HEK293 (cell line): Measurements from ENCODE around the gene PC.

ENCODE experiments used
- CTCF ChIA-PET: fragments of 350-600 bp; formaldehyde crosslinking; extraction: SDS; loops from one replicate; lab custom pipeline; 2021; ENCODE audit warnings: antibody characterized with exemption; lab: Yijun Ruan, JAX
- POLR2A ChIA-PET: fragments of 300-600 bp; formaldehyde crosslinking; extraction: SDS; loops from one replicate; lab custom pipeline; 2020; ENCODE audit warnings: antibody characterized with exemption, inconsistent platforms; lab: Yijun Ruan, JAX
- H3K27ac ChIP-seq: fragments of 200-500 bp; sonication (Bioruptor generic); 2 replicates; pipeline ENCODE4 v1.5.1; 2014; ENCODE audit warnings: low read depth, low read length, control low read depth, inconsistent platforms; ENCODE audit errors: extremely low read depth
- H3K36me3 ChIP-seq, 2 experiments: fragments of 200-500 bp in 1 of 2; sonication (Bioruptor generic) in 1 of 2; 1 replicate in 1 of 2; 2 replicates in 1 of 2; pipeline ENCODE4 v1.5.1; 2014 to 2017; ENCODE audit warnings: inconsistent platforms in 2 of 2, low read length in 2 of 2; ENCODE audit not compliant: control insufficient read depth in 2 of 2, insufficient read depth in 1 of 2
- H3K4me1 ChIP-seq: fragments of 200-500 bp; sonication (Bioruptor generic); 2 replicates; pipeline ENCODE4 v1.5.1; 2014; ENCODE audit warnings: mild to moderate bottlenecking, low read length, inconsistent platforms; ENCODE audit not compliant: control insufficient read depth, insufficient read depth
- H3K4me3 ChIP-seq: 2 replicates; pipeline ENCODE4 v1.5.1; 2011; ENCODE audit warnings: low read depth, mild to moderate bottlenecking, control low read depth, low read length, moderate library complexity
- H3K9me3 ChIP-seq: fragments of 200-500 bp; sonication (Bioruptor generic); 2 replicates; pipeline ENCODE4 v1.5.1; 2014; ENCODE audit warnings: low read depth, low read length, inconsistent platforms; ENCODE audit not compliant: control insufficient read depth, insufficient read depth
- IKZF3 ChIP-seq: fragments of 450-650 bp; IDR thresholded peaks from 2 replicates; pipeline ENCODE4 v1.5.0; 2018; ENCODE audit warnings: missing biosample characterization, mild to moderate bottlenecking, missing genetic modification characterization, moderate library complexity
- KLF16 ChIP-seq: fragments of 450-650 bp; formaldehyde crosslinking; IDR thresholded peaks from 2 replicates; pipeline ENCODE4 v1.5.1; 2017; ENCODE audit warnings: missing biosample characterization, missing genetic modification characterization
- MYNN ChIP-seq: fragments of 450-650 bp; formaldehyde crosslinking; IDR thresholded peaks from 2 replicates; pipeline ENCODE4 v1.5.1; 2016; ENCODE audit warnings: missing biosample characterization, missing genetic modification characterization, borderline replicate concordance
- SP2 ChIP-seq: fragments of 450-650 bp; formaldehyde crosslinking; IDR thresholded peaks from 2 replicates; pipeline ENCODE4 v1.5.1; 2016; ENCODE audit warnings: missing biosample characterization, missing genetic modification characterization
- YY1 ChIP-seq: fragments of 450-650 bp; formaldehyde crosslinking; IDR thresholded peaks from 2 replicates; pipeline ENCODE4 v1.5.1; 2018; ENCODE audit warnings: missing biosample characterization, missing genetic modification characterization
- YY2 ChIP-seq: fragments of 450-650 bp; formaldehyde crosslinking; IDR thresholded peaks from 2 replicates; pipeline ENCODE4 v1.5.1; 2016; ENCODE audit warnings: missing biosample characterization, missing genetic modification characterization
- ZBTB17 ChIP-seq: fragments of 450-650 bp; formaldehyde crosslinking; IDR thresholded peaks from 2 replicates; pipeline ENCODE4 v1.5.1; 2016; ENCODE audit warnings: missing biosample characterization, missing genetic modification characterization
- ZBTB8A ChIP-seq: fragments of 450-650 bp; formaldehyde crosslinking; IDR thresholded peaks from 2 replicates; pipeline ENCODE4 v1.5.1; 2016; ENCODE audit warnings: missing biosample characterization, missing genetic modification characterization
- ZFP3 ChIP-seq: fragments of 450-650 bp; formaldehyde crosslinking; IDR thresholded peaks from 2 replicates; pipeline ENCODE4 v1.5.1; 2016; ENCODE audit warnings: low read depth, missing biosample characterization, missing genetic modification characterization
- ZIC2 ChIP-seq: fragments of 450-650 bp; formaldehyde crosslinking; IDR thresholded peaks from 2 replicates; pipeline ENCODE4 v1.5.1; 2016; ENCODE audit warnings: missing biosample characterization, missing genetic modification characterization
- ZNF155 ChIP-seq: fragments of 450-650 bp; formaldehyde crosslinking; IDR thresholded peaks from 2 replicates; pipeline ENCODE4 v1.5.1; 2016; ENCODE audit warnings: missing biosample characterization, missing genetic modification characterization
- ZNF169 ChIP-seq: fragments of 450-650 bp; formaldehyde crosslinking; IDR thresholded peaks from 2 replicates; pipeline ENCODE4 v1.5.1; 2016; ENCODE audit warnings: missing biosample characterization, missing genetic modification characterization
- ZNF350 ChIP-seq: fragments of 450-650 bp; formaldehyde crosslinking; IDR thresholded peaks from 2 replicates; pipeline ENCODE4 v1.5.0; 2017; ENCODE audit warnings: missing biosample characterization, mild to moderate bottlenecking, missing genetic modification characterization
- ZNF37A ChIP-seq: fragments of 450-650 bp; IDR thresholded peaks from 2 replicates; pipeline ENCODE4 v1.5.1; 2018; ENCODE audit warnings: missing biosample characterization, missing genetic modification characterization
- ZNF416 ChIP-seq: fragments of 450-650 bp; formaldehyde crosslinking; IDR thresholded peaks from 2 replicates; pipeline ENCODE4 v1.5.1; 2016; ENCODE audit warnings: missing biosample characterization, missing genetic modification characterization
- ZNF423 ChIP-seq: fragments of 450-650 bp; formaldehyde crosslinking; IDR thresholded peaks from 2 replicates; pipeline ENCODE4 v1.5.1; 2016; ENCODE audit warnings: missing biosample characterization, missing genetic modification characterization
- ZNF501 ChIP-seq: fragments of 450-650 bp; formaldehyde crosslinking; IDR thresholded peaks from 2 replicates; pipeline ENCODE4 v1.5.1; 2016; ENCODE audit warnings: missing biosample characterization, missing genetic modification characterization
- ZNF561 ChIP-seq: fragments of 450-650 bp; IDR thresholded peaks from 2 replicates; pipeline ENCODE4 v1.5.1; 2018; ENCODE audit warnings: missing biosample characterization, missing genetic modification characterization, borderline replicate concordance
- ZNF654 ChIP-seq: fragments of 450-650 bp; formaldehyde crosslinking; IDR thresholded peaks from 2 replicates; pipeline ENCODE4 v1.5.1; 2016; ENCODE audit warnings: low read depth, missing biosample characterization, missing genetic modification characterization
- ZNF664 ChIP-seq: fragments of 450-650 bp; formaldehyde crosslinking; IDR thresholded peaks from 2 replicates; pipeline ENCODE4 v1.5.1; 2016; ENCODE audit warnings: missing biosample characterization, missing genetic modification characterization
- ZNF670 ChIP-seq: fragments of 450-650 bp; formaldehyde crosslinking; IDR thresholded peaks from 2 replicates; pipeline ENCODE4 v1.5.1; 2016; ENCODE audit warnings: missing biosample characterization, missing genetic modification characterization, low read depth
- ZNF701 ChIP-seq: fragments of 450-650 bp; formaldehyde crosslinking; IDR thresholded peaks from 2 replicates; pipeline ENCODE4 v1.5.1; 2016; ENCODE audit warnings: missing biosample characterization, missing genetic modification characterization
- ZNF747 ChIP-seq: fragments of 450-650 bp; formaldehyde crosslinking; IDR thresholded peaks from 2 replicates; pipeline ENCODE4 v1.5.1; 2016; ENCODE audit warnings: missing biosample characterization, missing genetic modification characterization
- ZNF776 ChIP-seq: fragments of 450-650 bp; formaldehyde crosslinking; IDR thresholded peaks from 2 replicates; pipeline ENCODE4 v1.5.0; 2017; ENCODE audit warnings: missing biosample characterization, missing genetic modification characterization, borderline replicate concordance
- TF ChIP-seq, protein P1 (sequence below): fragments of 450-650 bp; formaldehyde crosslinking; IDR thresholded peaks from 2 replicates; pipeline ENCODE4 v1.5.1; 2016; ENCODE audit warnings: missing biosample characterization, missing genetic modification characterization
- TF ChIP-seq, protein P2 (sequence below): fragments of 450-650 bp; formaldehyde crosslinking; IDR thresholded peaks from 2 replicates; pipeline ENCODE4 v1.5.1; 2017; ENCODE audit warnings: missing biosample characterization, missing genetic modification characterization
- TF ChIP-seq, protein P3 (sequence below): fragments of 450-650 bp; formaldehyde crosslinking; IDR thresholded peaks from 2 replicates; pipeline ENCODE4 v1.5.1; 2017; ENCODE audit warnings: missing biosample characterization, missing genetic modification characterization
- TF ChIP-seq, protein P4 (sequence below): fragments of 450-650 bp; formaldehyde crosslinking; IDR thresholded peaks from 2 replicates; pipeline ENCODE4 v1.5.1; 2016; ENCODE audit warnings: missing biosample characterization, missing genetic modification characterization

Gene PC

DNA sequence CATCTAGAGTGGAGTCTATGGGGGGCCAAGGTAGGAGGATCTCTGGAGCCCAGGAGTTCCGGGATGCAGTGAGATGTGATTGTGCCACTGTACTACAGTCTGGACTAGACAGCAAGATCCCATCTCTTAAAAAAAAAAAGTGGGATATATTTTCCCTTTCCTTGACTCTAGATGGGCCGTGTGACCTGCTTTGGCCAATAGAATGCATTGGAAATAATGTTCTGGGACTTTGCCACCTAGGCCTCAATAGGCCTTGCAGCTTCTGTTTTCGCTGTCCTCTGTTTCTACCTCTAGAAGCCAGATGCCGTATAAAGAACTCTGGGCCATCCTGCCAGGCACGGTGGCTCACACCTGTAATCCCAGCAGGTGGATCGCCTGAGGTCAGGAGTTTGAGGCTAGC, 20.5 kb upstream of the PC start:
- TF ChIP-seq IKZF3 (tag by site-specific recombination) = no peak
- TF ChIP-seq SP2 = no peak
- TF ChIP-seq, protein P1, sequence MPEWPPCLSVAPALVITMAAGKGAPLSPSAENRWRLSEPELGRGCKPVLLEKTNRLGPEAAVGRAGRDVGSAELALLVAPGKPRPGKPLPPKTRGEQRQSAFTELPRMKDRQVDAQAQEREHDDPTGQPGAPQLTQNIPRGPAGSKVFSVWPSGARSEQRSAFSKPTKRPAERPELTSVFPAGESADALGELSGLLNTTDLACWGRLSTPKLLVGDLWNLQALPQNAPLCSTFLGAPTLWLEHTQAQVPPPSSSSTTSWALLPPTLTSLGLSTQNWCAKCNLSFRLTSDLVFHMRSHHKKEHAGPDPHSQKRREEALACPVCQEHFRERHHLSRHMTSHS = no peak
- TF ChIP-seq ZNF664 = no peak
- TF ChIP-seq ZNF747 (tag by site-specific recombination) = no peak
- TF ChIP-seq, protein P2, sequence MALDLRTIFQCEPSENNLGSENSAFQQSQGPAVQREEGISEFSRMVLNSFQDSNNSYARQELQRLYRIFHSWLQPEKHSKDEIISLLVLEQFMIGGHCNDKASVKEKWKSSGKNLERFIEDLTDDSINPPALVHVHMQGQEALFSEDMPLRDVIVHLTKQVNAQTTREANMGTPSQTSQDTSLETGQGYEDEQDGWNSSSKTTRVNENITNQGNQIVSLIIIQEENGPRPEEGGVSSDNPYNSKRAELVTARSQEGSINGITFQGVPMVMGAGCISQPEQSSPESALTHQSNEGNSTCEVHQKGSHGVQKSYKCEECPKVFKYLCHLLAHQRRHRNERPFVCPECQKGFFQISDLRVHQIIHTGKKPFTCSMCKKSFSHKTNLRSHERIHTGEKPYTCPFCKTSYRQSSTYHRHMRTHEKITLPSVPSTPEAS (tag by site-specific recombination) = no peak
- no peak for TF ChIP-seq ZBTB8A
- no peak for TF ChIP-seq ZNF670 (tag by site-specific recombination)
- TF ChIP-seq ZBTB17 = no peak
- no peak for TF ChIP-seq ZNF701 (tag by site-specific recombination)
- TF ChIP-seq ZNF37A = no peak
- Histone ChIP-seq H3K9me3 (no peaks in the 10 kb centered on the region), H3K36me3 (no peaks in the 10 kb centered on the region), H3K27ac (no peak overlapping the region), H3K4me3 (no peak overlapping the region), H3K4me1 (no peaks in the 10 kb centered on the region)
- CTCF ChIA-PET = interaction anchor here (1.1 kb wide), 2 partner anchors 8 to 10 kb away, joined by 3 to 5 read pairs; no protein-coding TSS in a partner anchor
- POLR2A ChIA-PET = interaction anchor here (0.7 kb wide), 1 partner anchor 288 kb away, joined by 10 read pairs; no protein-coding TSS in a partner anchor

DNA sequence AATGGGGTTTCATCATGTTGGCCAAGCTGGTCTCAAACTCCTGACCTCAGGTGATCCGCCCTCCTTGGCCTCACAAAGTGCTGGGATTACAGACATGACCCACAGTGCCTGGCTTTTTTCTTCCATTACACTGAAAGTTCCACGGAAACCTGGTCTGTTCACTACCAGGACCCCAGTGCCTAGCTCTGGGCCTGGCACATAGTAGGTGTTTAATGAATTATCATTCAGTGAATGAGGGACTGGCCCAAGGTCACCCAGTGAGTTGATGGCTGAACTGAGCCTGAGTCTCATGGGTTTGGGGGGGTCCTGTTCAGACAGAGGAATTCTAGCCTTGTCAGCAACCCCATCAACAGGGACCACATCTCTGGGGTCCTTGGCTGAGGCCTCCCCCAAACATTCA, 20.0 kb upstream of the PC start:
- TF ChIP-seq, protein P3, sequence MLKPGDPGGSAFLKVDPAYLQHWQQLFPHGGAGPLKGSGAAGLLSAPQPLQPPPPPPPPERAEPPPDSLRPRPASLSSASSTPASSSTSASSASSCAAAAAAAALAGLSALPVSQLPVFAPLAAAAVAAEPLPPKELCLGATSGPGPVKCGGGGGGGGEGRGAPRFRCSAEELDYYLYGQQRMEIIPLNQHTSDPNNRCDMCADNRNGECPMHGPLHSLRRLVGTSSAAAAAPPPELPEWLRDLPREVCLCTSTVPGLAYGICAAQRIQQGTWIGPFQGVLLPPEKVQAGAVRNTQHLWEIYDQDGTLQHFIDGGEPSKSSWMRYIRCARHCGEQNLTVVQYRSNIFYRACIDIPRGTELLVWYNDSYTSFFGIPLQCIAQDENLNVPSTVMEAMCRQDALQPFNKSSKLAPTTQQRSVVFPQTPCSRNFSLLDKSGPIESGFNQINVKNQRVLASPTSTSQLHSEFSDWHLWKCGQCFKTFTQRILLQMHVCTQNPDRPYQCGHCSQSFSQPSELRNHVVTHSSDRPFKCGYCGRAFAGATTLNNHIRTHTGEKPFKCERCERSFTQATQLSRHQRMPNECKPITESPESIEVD = no peak
- TF ChIP-seq ZFP3 = no peak
- no peak for TF ChIP-seq KLF16
- TF ChIP-seq ZNF423 (tag by site-specific recombination) = no peak
- no peak for TF ChIP-seq ZNF169 (tag by site-specific recombination)
- TF ChIP-seq ZNF501 (tag by site-specific recombination) = no peak
- TF ChIP-seq YY1 (tag by site-specific recombination) = no peak
- no peak for TF ChIP-seq MYNN (tag by site-specific recombination)
- Histone ChIP-seq H3K27ac (no peak overlapping the region), H3K4me3 (no peak overlapping the region), H3K36me3 (no peaks in the 10 kb centered on the region), H3K9me3 (no peaks in the 10 kb centered on the region), H3K4me1 (no peaks in the 10 kb centered on the region)
- POLR2A ChIA-PET = no interaction called here
- CTCF ChIA-PET = interaction anchor here (1.1 to 1.3 kb wide), 4 partner anchors 9 to 136 kb away, joined by 3 to 5 read pairs (median 4); no protein-coding TSS in a partner anchor

DNA sequence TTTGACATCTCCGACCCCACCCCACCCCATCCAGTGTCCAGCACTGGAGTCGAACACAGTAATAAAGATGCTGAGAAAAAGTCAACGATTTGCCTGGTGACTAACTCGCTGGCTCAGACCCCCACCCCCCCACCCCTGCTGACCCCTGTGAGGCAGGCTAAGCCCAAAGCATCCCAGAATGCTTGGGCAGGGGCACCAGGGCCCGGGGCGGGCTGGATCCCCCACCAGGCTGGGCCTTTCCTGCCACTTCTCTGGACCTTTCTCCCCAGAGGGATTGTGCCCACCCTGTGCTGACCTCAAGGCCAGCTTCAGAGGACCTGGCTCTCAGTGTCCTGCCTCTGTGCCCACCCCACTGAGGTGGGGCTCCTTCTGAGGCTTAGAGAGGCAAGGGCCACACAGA, 18.7 kb upstream of the PC start:
- TF ChIP-seq ZNF155 (tag by site-specific recombination) (no peak), ZNF416 (tag by site-specific recombination) (no peak), ZIC2 (tag by site-specific recombination) (no peak), ZNF776 (tag by site-specific recombination) (no peak), YY2 (tag by site-specific recombination) (no peak), ZNF654 (no peak), ZNF350 (tag by site-specific recombination) (no peak), ZNF747 (tag by site-specific recombination) (no peak), ZNF561 (tag by site-specific recombination) (no peak)
- TF ChIP-seq, protein P4, sequence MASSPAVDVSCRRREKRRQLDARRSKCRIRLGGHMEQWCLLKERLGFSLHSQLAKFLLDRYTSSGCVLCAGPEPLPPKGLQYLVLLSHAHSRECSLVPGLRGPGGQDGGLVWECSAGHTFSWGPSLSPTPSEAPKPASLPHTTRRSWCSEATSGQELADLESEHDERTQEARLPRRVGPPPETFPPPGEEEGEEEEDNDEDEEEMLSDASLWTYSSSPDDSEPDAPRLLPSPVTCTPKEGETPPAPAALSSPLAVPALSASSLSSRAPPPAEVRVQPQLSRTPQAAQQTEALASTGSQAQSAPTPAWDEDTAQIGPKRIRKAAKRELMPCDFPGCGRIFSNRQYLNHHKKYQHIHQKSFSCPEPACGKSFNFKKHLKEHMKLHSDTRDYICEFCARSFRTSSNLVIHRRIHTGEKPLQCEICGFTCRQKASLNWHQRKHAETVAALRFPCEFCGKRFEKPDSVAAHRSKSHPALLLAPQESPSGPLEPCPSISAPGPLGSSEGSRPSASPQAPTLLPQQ (tag by site-specific recombination) = no peak
- ChIA-PET POLR2A (interaction anchor here (0.6 to 1.5 kb wide), 2 partner anchors 133 kb away, joined by 3 to 5 read pairs; partner anchors contain the start of gene RCE1), CTCF (interaction anchor here (0.7 to 2.4 kb wide), 14 partner anchors 9 to 142 kb away, joined by 3 to 21 read pairs (median 4); partner anchors contain the start of gene RCE1)
- H3K9me3 ChIP-seq = no peaks in the 10 kb centered on the region
- H3K27ac ChIP-seq = no peak overlapping the region
- no peaks in the 10 kb centered on the region for H3K36me3 ChIP-seq
- H3K4me3 ChIP-seq = no peak overlapping the region
- H3K4me1 ChIP-seq = no peaks in the 10 kb centered on the region
